ENCODE measurements around the gene PRRT2.

DNA sequence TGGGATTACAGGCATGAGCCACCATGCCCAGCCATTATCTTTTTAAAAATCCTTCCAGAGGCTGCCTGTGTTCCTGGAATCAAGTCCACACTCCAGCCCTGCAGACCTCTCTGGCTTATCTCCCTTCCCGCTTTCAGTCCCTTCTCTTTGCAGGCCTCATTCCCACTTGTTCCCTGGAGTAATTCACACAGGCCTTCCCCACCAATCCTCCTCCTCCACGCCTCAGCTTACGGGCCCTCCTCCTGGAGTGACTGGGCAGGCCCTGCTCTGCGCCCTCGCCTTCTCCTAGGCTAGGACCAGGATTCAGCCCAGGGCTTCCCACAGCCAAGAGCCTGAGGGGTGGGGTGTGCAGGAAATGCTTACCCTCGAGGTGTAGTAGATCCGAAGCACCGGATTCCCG, 48.2 kb downstream of the PRRT2 start:
- no peak for TF ChIP-seq POLR2A (IDR thresholded peaks at IDR 0.05; ENCODE audit: low read depth)
- TF ChIP-seq, protein P1, sequence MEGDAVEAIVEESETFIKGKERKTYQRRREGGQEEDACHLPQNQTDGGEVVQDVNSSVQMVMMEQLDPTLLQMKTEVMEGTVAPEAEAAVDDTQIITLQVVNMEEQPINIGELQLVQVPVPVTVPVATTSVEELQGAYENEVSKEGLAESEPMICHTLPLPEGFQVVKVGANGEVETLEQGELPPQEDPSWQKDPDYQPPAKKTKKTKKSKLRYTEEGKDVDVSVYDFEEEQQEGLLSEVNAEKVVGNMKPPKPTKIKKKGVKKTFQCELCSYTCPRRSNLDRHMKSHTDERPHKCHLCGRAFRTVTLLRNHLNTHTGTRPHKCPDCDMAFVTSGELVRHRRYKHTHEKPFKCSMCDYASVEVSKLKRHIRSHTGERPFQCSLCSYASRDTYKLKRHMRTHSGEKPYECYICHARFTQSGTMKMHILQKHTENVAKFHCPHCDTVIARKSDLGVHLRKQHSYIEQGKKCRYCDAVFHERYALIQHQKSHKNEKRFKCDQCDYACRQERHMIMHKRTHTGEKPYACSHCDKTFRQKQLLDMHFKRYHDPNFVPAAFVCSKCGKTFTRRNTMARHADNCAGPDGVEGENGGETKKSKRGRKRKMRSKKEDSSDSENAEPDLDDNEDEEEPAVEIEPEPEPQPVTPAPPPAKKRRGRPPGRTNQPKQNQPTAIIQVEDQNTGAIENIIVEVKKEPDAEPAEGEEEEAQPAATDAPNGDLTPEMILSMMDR (IDR thresholded peaks at IDR 0.05) = no peak
